Measurements from ENCODE around the gene SLC24A3.
"Not testable (repeated sequence)": the region's sequence is repeated elsewhere in the genome, so short reads cannot be mapped to it uniquely, and the experiment has no call there.

SLC24A3 gene

GRCh38 chr20:19653327-19653726 is 440.9 kb downstream of the SLC24A3 start:
- DNase-seq, result no peak

GRCh38 chr20:19654921-19655320 is 442.5 kb downstream of the SLC24A3 start:
- no peak for DNase-seq

- DNase-seq, result no peak
Observed at GRCh38 chr20:19658137-19658536, 445.7 kb downstream of the SLC24A3 start.

- no peak for DNase-seq
Observed at GRCh38 chr20:19659448-19659847, 447.0 kb downstream of the SLC24A3 start.

- no peak for DNase-seq
Observed at GRCh38 chr20:19660808-19661378, 448.5 kb downstream of the SLC24A3 start.

GRCh38 chr20:19661717-19662636 is 449.5 kb downstream of the SLC24A3 start:
- peak; percentile 80 for DNase-seq

GRCh38 chr20:19662637-19662995 is 450.2 kb downstream of the SLC24A3 start:
- DNase-seq, result no peak

- no peak for DNase-seq
Observed at GRCh38 chr20:19668418-19668817, 456.0 kb downstream of the SLC24A3 start.

- no peak for DNase-seq
Observed at GRCh38 chr20:19670829-19671228, 458.4 kb downstream of the SLC24A3 start.

- no peak for DNase-seq
Observed at GRCh38 chr20:19671374-19671773, 458.9 kb downstream of the SLC24A3 start.

- DNase-seq, result no peak
Observed at GRCh38 chr20:19672498-19672897, 460.1 kb downstream of the SLC24A3 start.

- peak; percentile 24 for DNase-seq
Observed at GRCh38 chr20:19673575-19673974, 461.1 kb downstream of the SLC24A3 start.

GRCh38 chr20:19676202-19676601 is 463.8 kb downstream of the SLC24A3 start:
- no peak for DNase-seq

GRCh38 chr20:19677336-19677735 is 464.9 kb downstream of the SLC24A3 start:
- DNase-seq, result no peak

- DNase-seq, result not testable (repeated sequence)
Observed at GRCh38 chr20:19678591-19678990, 466.1 kb downstream of the SLC24A3 start.

- DNase-seq, result no peak
Observed at GRCh38 chr20:19679900-19680495, 467.6 kb downstream of the SLC24A3 start.

GRCh38 chr20:19682249-19682648 is 469.8 kb downstream of the SLC24A3 start:
- no peak for DNase-seq

- peak; percentile 40 for DNase-seq
Observed at GRCh38 chr20:19683188-19683587, 470.7 kb downstream of the SLC24A3 start.

GRCh38 chr20:19683822-19684221 is 471.4 kb downstream of the SLC24A3 start:
- no peak for DNase-seq

- DNase-seq, result peak; percentile 78
Observed at GRCh38 chr20:19688031-19688806, 475.8 kb downstream of the SLC24A3 start.

- peak; percentile 11 for DNase-seq
Observed at GRCh38 chr20:19690462-19690861, 478.0 kb downstream of the SLC24A3 start.

- DNase-seq, result peak; percentile 52
Observed at GRCh38 chr20:19691125-19691524, 478.7 kb downstream of the SLC24A3 start.

- DNase-seq, result no peak
Observed at GRCh38 chr20:19692100-19692499, 479.7 kb downstream of the SLC24A3 start.
